RKO (cell line): ENCODE measurements around the gene KRTCAP2.

Experiments used
- DNase-seq: peaks from one replicate; pipeline ENCODE4 v3.0.0-alpha.2; 2016; ENCODE audit warnings: low spot score

The KRTCAP2 gene

GRCh38 chr1:155183775-155184221 is 10.7 kb upstream of the KRTCAP2 start:
- no peak for DNase-seq

- no peak for DNase-seq
Measured at GRCh38 chr1:155182052-155182550, 9.0 kb upstream of the KRTCAP2 start.

GRCh38 chr1:155181371-155182051 is 8.4 kb upstream of the KRTCAP2 start:
- DNase-seq: no peak

- DNase-seq: no peak
Measured at GRCh38 chr1:155179112-155180031, 6.3 kb upstream of the KRTCAP2 start.

GRCh38 chr1:155178441-155179111 is 5.5 kb upstream of the KRTCAP2 start:
- DNase-seq: no peak

GRCh38 chr1:155177918-155178281 is 4.8 kb upstream of the KRTCAP2 start:
- DNase-seq: no peak

- DNase-seq: no peak
Measured at GRCh38 chr1:155177192-155177917, 4.3 kb upstream of the KRTCAP2 start.

GRCh38 chr1:155176544-155177071 is 3.5 kb upstream of the KRTCAP2 start:
- DNase-seq: peak; percentile 75

GRCh38 chr1:155175927-155176371 is 2.8 kb upstream of the KRTCAP2 start:
- no peak for DNase-seq

- DNase-seq: no peak
Measured at GRCh38 chr1:155175281-155175926, 2.3 kb upstream of the KRTCAP2 start.

GRCh38 chr1:155174324-155175280 is 1.5 kb upstream of the KRTCAP2 start:
- DNase-seq: no peak

- DNase-seq: no peak
Measured at GRCh38 chr1:155173478-155174323, 597 bp upstream of the KRTCAP2 start, which contains the start of gene TRIM46. TSS of gene TRIM46 (plus strand) at chr1:155173849. CDS start at chr1:155173967, 118 bp downstream.

GRCh38 chr1:155171836-155172731 is 1.0 kb downstream of the KRTCAP2 start:
- DNase-seq: no peak

- DNase-seq: no peak
Measured at GRCh38 chr1:155170806-155171205, 2.3 kb downstream of the KRTCAP2 start.

GRCh38 chr1:155170101-155170785 is 2.9 kb downstream of the KRTCAP2 start:
- DNase-seq: no peak

GRCh38 chr1:155169541-155169940 is 3.6 kb downstream of the KRTCAP2 start:
- DNase-seq: no peak
